Natural killer cell treated with Interleukin-12 subunit alpha and Interleukin-12 subunit beta and Interleukin-15 and Interleukin-18, amount 100 ng/mL, for 72 hours (primary cell): Measurements from ENCODE around the gene FBXO41. TPM values are rescaled to one million over a fixed set of nuclear protein-coding genes. Genes with fewer than 3 reads are reported as not detected.
"Not testable (repeated sequence)": the region's sequence is repeated elsewhere in the genome, so short reads cannot be mapped to it uniquely, and the experiment has no call there.

Experiments used
- ATAC-seq, 2 donors: fragments of 150-1000 bp; cut with Tn5 transposase in 1 of 2; sonication (Bioruptor Pico), chemical (Tn5 transposase) in 1 of 2; 2 replicates each; pipeline ENCODE4 v1.10.0; 2021
- DNase-seq: peaks from one replicate; pipeline ENCODE4 v3.0.0; 2022; ENCODE audit warnings: low spot score
- H3K27ac Mint-ChIP-seq, 2 donors: 1 replicate in 1 of 2; 2 replicates in 1 of 2; pipeline ENCODE4 v1.8.0; 2022; ENCODE audit warnings: mixed read lengths in 2 of 2, mild to moderate bottlenecking in 1 of 2, moderate library complexity in 1 of 2
- H3K27me3 Mint-ChIP-seq, 2 donors: 1 replicate in 1 of 2; 2 replicates in 1 of 2; pipeline ENCODE4 v1.8.0; 2022; ENCODE audit warnings: mixed read lengths in 2 of 2
- H3K36me3 Mint-ChIP-seq: one replicate; pipeline ENCODE4 v1.8.0; 2022; ENCODE audit warnings: mixed read lengths
- H3K4me1 Mint-ChIP-seq, 2 donors: 1 replicate in 1 of 2; 2 replicates in 1 of 2; pipeline ENCODE4 v1.8.0; 2022; ENCODE audit warnings: low read depth in 2 of 2, mixed read lengths in 2 of 2, mild to moderate bottlenecking in 1 of 2
- H3K4me3 Mint-ChIP-seq: one replicate; pipeline ENCODE4 v1.8.0; 2022; ENCODE audit warnings: mixed read lengths
- H3K9me3 Mint-ChIP-seq: 2 replicates; pipeline ENCODE4 v1.8.0; 2022; ENCODE audit warnings: mixed read lengths
- total RNA-seq, 2 donors: library from RNA; stranded (reverse); gene quantifications; one replicate each; pipeline ENCODE4 v1.2.3, GENCODE V29; 2022

FBXO41 gene
- total RNA-seq, 2 donors from 2014 or later, result 10.0 to 40.1 TPM

GRCh38 chr2:73263540-73264331, 20.5 kb downstream of the FBXO41 start:
- Mint-ChIP-seq H3K27ac (no peak overlapping the region), H3K9me3 (no peaks in the 10 kb centered on the region), H3K36me3 (peaks cover 6% of the 10 kb centered on the region), H3K4me1 (peaks cover 12 to 13% of the 10 kb centered on the region in 2 donors), H3K27me3 (no peaks in the 10 kb centered on the region), H3K4me3 (no peak overlapping the region)
- ATAC-seq (no peak), DNase-seq (no peak)

GRCh38 chr2:73262691-73263429, 21.4 kb downstream of the FBXO41 start:
- not testable (repeated sequence) for ATAC-seq, H3K4me3 Mint-ChIP-seq, H3K9me3 Mint-ChIP-seq, H3K27me3 Mint-ChIP-seq, H3K4me1 Mint-ChIP-seq, H3K27ac Mint-ChIP-seq, H3K36me3 Mint-ChIP-seq, DNase-seq

- H3K4me1 Mint-ChIP-seq, result peaks cover 4 to 5% of the 10 kb centered on the region in 2 donors
- DNase-seq, result no peak
- no peaks in the 10 kb centered on the region for H3K36me3 Mint-ChIP-seq
- H3K27ac Mint-ChIP-seq, result no peak overlapping the region
- H3K4me3 Mint-ChIP-seq, result no peak overlapping the region
- H3K27me3 Mint-ChIP-seq, result no peaks in the 10 kb centered on the region
- ATAC-seq, result no peak
- H3K9me3 Mint-ChIP-seq, result no peaks in the 10 kb centered on the region
Observed at GRCh38 chr2:73262108-73262651, 22.1 kb downstream of the FBXO41 start.

GRCh38 chr2:73260338-73260984, 23.8 kb downstream of the FBXO41 start:
- Mint-ChIP-seq H3K36me3 (no peaks in the 10 kb centered on the region), H3K27ac (no peak overlapping the region), H3K9me3 (no peaks in the 10 kb centered on the region), H3K4me1 (peaks cover 0 to 3% of the 10 kb centered on the region in 2 donors), H3K4me3 (no peak overlapping the region), H3K27me3 (no peaks in the 10 kb centered on the region)
- ATAC-seq (no peak), DNase-seq (no peak)

- no peaks in the 10 kb centered on the region for H3K36me3 Mint-ChIP-seq
- no peak overlapping the region for H3K27ac Mint-ChIP-seq
- H3K4me3 Mint-ChIP-seq, result no peak overlapping the region
- ATAC-seq, result no peak
- no peak for DNase-seq
- no peaks in the 10 kb centered on the region for H3K27me3 Mint-ChIP-seq
- H3K9me3 Mint-ChIP-seq, result no peaks in the 10 kb centered on the region
- peaks cover 0 to 3% of the 10 kb centered on the region in 2 donors for H3K4me1 Mint-ChIP-seq
Observed at GRCh38 chr2:73259704-73260337, 24.5 kb downstream of the FBXO41 start.

GRCh38 chr2:73259276-73259675, 25.0 kb downstream of the FBXO41 start:
- no peak overlapping the region for H3K4me3 Mint-ChIP-seq
- no peaks in the 10 kb centered on the region for H3K36me3 Mint-ChIP-seq

GRCh38 chr2:73258913-73259215, 25.4 kb downstream of the FBXO41 start:
- H3K9me3 Mint-ChIP-seq, result no peaks in the 10 kb centered on the region
- no peaks in the 10 kb centered on the region for H3K27me3 Mint-ChIP-seq
- DNase-seq (no peak), ATAC-seq (no peak)
- no peak overlapping the region for H3K27ac Mint-ChIP-seq
- no peak overlapping the region for H3K4me3 Mint-ChIP-seq
- no peaks in the 10 kb centered on the region for H3K36me3 Mint-ChIP-seq
- peaks cover 0 to 3% of the 10 kb centered on the region in 2 donors for H3K4me1 Mint-ChIP-seq

More at GRCh38 chr2:73259276-73259675, 25.0 kb downstream of the FBXO41 start:
- no peak for ATAC-seq
- Mint-ChIP-seq H3K4me1 (peaks cover 0 to 3% of the 10 kb centered on the region in 2 donors), H3K9me3 (no peaks in the 10 kb centered on the region), H3K27me3 (no peaks in the 10 kb centered on the region), H3K27ac (no peak overlapping the region)
- no peak for DNase-seq

GRCh38 chr2:73258186-73258912, 25.9 kb downstream of the FBXO41 start:
- Mint-ChIP-seq H3K36me3 (peaks cover 1% of the 10 kb centered on the region), H3K27ac (no peak overlapping the region), H3K27me3 (no peaks in the 10 kb centered on the region), H3K4me1 (peaks cover 0 to 3% of the 10 kb centered on the region in 2 donors), H3K4me3 (no peak overlapping the region), H3K9me3 (no peaks in the 10 kb centered on the region)
- DNase-seq (no peak), ATAC-seq (peak in 1 of 2 donors; percentile 4)

- H3K27ac Mint-ChIP-seq, result no peak overlapping the region
- no peak for ATAC-seq
- peaks cover 5% of the 10 kb centered on the region for H3K36me3 Mint-ChIP-seq
- H3K27me3 Mint-ChIP-seq, result no peaks in the 10 kb centered on the region
- H3K4me3 Mint-ChIP-seq, result no peak overlapping the region
- no peak for DNase-seq
- H3K4me1 Mint-ChIP-seq, result peaks cover 0 to 3% of the 10 kb centered on the region in 2 donors
- H3K9me3 Mint-ChIP-seq, result no peaks in the 10 kb centered on the region
Observed at GRCh38 chr2:73257425-73258125, 26.7 kb downstream of the FBXO41 start.

- Mint-ChIP-seq H3K27ac (no peak overlapping the region), H3K4me3 (no peak overlapping the region), H3K36me3 (peaks cover 5% of the 10 kb centered on the region), H3K4me1 (peaks cover 0 to 3% of the 10 kb centered on the region in 2 donors), H3K27me3 (no peaks in the 10 kb centered on the region), H3K9me3 (no peaks in the 10 kb centered on the region)
- ATAC-seq (no peak), DNase-seq (no peak)
Observed at GRCh38 chr2:73257021-73257420, 27.3 kb downstream of the FBXO41 start.

GRCh38 chr2:73256618-73256922, 27.7 kb downstream of the FBXO41 start:
- H3K4me3 Mint-ChIP-seq, result no peak overlapping the region
- DNase-seq, result no peak
- H3K27ac Mint-ChIP-seq, result no peak overlapping the region
- H3K36me3 Mint-ChIP-seq, result peaks cover 5% of the 10 kb centered on the region
- ATAC-seq, result no peak
- H3K4me1 Mint-ChIP-seq, result peaks cover 0 to 3% of the 10 kb centered on the region in 2 donors
- H3K27me3 Mint-ChIP-seq, result no peaks in the 10 kb centered on the region
- H3K9me3 Mint-ChIP-seq, result no peaks in the 10 kb centered on the region

GRCh38 chr2:73255907-73256617, 28.2 kb downstream of the FBXO41 start:
- peaks cover 5% of the 10 kb centered on the region for H3K36me3 Mint-ChIP-seq
- H3K4me1 Mint-ChIP-seq, result peaks cover 0 to 3% of the 10 kb centered on the region in 2 donors
- no peak overlapping the region for H3K27ac Mint-ChIP-seq
- no peak for DNase-seq
- no peak for ATAC-seq
- no peak overlapping the region for H3K4me3 Mint-ChIP-seq
- H3K27me3 Mint-ChIP-seq, result no peaks in the 10 kb centered on the region
- H3K9me3 Mint-ChIP-seq, result no peaks in the 10 kb centered on the region
